GM23248 (cell line): ENCODE data around the gene ALDH1A2.

Source experiments
- EZH2 ChIP-seq: fragments of 200-600 bp; sonication (generic); IDR thresholded peaks from 2 replicates; pipeline ENCODE4 v1.6.1; 2018; ENCODE audit warnings: antibody characterized with exemption, mild to moderate bottlenecking; ENCODE audit not compliant: insufficient read depth, poor library complexity, severe bottlenecking
- EZH2phosphoT487 ChIP-seq: fragments of 200-600 bp; sonication (generic); IDR thresholded peaks from 2 replicates; pipeline ENCODE4 v1.6.1; 2018; ENCODE audit warnings: antibody characterized with exemption, moderate library complexity, mild to moderate bottlenecking, low read depth; ENCODE audit not compliant: insufficient read depth

GRCh38 chr15:57994221-57995049, 71.1 kb downstream of the ALDH1A2 start:
- TF ChIP-seq EZH2phosphoT487 = no peak
- no peak for TF ChIP-seq EZH2
